ENCODE measurements around the gene ARL9. TPM values are rescaled to one million over a fixed set of nuclear protein-coding genes. Genes with fewer than 3 reads are reported as not detected.

ARL9 gene
- total RNA-seq, 1 experiment from 2014 or later, result 0.36 TPM

GRCh38 chr4:56512166-56512565 lies 6.6 kb downstream of the ARL9 start:
- no peaks in the 10 kb centered on the region for H3K36me3 ChIP-seq (ENCODE audit: control insufficient read depth, insufficient read depth, low read length)
- no peak for DNase-seq
- TF ChIP-seq CTCF (IDR thresholded peaks at IDR 0.05; ENCODE audit: insufficient read depth in 1 of 2, low read depth in 1 of 2, low read length in 1 of 2, severe bottlenecking in 1 of 2, unreplicated experiment in 1 of 2), result no peak
- intact Hi-C loops (cut with micrococcal nuclease; ENCODE audit: unreplicated experiment), result no loop called here
- Mint-ChIP-seq H3K27ac (ENCODE audit: unreplicated experiment) (no peak overlapping the region), H3K9me3 (ENCODE audit: unreplicated experiment) (peaks cover 9% of the 10 kb centered on the region), H3K4me3 (ENCODE audit: unreplicated experiment) (no peak overlapping the region), H3K27me3 (ENCODE audit: insufficient read depth, unreplicated experiment) (peaks cover 3% of the 10 kb centered on the region), H3K4me1 (ENCODE audit: low read depth, unreplicated experiment) (no peaks in the 10 kb centered on the region), H3K36me3 (ENCODE audit: insufficient read depth, unreplicated experiment) (no peaks in the 10 kb centered on the region)
- no peaks in the 10 kb centered on the region for H3K4me1 ChIP-seq
- ChIA-PET POLR2A (no interaction called here), CTCF (no interaction called here)
- no peak overlapping the region for H3K4me3 ChIP-seq (ENCODE audit: low read depth, low read length)
- BruUV-seq (replicated peaks), result no TSS peak
- H3K27me3 ChIP-seq (replicated peaks; ENCODE audit: control insufficient read depth, insufficient read depth, low read length), result no peaks in the 10 kb centered on the region
- H3K9me3 ChIP-seq, result no peaks in the 10 kb centered on the region

GRCh38 chr4:56513517-56513916 lies 7.9 kb downstream of the ARL9 start:
- DNase-seq, result no peak
- H3K36me3 ChIP-seq (ENCODE audit: control insufficient read depth, insufficient read depth, low read length), result no peaks in the 10 kb centered on the region
- Mint-ChIP-seq H3K4me3 (ENCODE audit: unreplicated experiment) (no peak overlapping the region), H3K4me1 (ENCODE audit: low read depth, unreplicated experiment) (no peaks in the 10 kb centered on the region), H3K27ac (ENCODE audit: unreplicated experiment) (no peak overlapping the region), H3K9me3 (ENCODE audit: unreplicated experiment) (peaks cover 9% of the 10 kb centered on the region), H3K36me3 (ENCODE audit: insufficient read depth, unreplicated experiment) (no peaks in the 10 kb centered on the region), H3K27me3 (ENCODE audit: insufficient read depth, unreplicated experiment) (peaks cover 3% of the 10 kb centered on the region)
- no peaks in the 10 kb centered on the region for H3K4me1 ChIP-seq
- ChIA-PET CTCF (no interaction called here), POLR2A (no interaction called here)
- BruUV-seq (replicated peaks), result no TSS peak
- no peaks in the 10 kb centered on the region for H3K27me3 ChIP-seq (replicated peaks; ENCODE audit: control insufficient read depth, insufficient read depth, low read length)
- H3K9me3 ChIP-seq, result no peaks in the 10 kb centered on the region
- no peak overlapping the region for H3K4me3 ChIP-seq (ENCODE audit: low read depth, low read length)
- no peak for TF ChIP-seq CTCF (IDR thresholded peaks at IDR 0.05; ENCODE audit: insufficient read depth in 1 of 2, low read depth in 1 of 2, low read length in 1 of 2, severe bottlenecking in 1 of 2, unreplicated experiment in 1 of 2)
- intact Hi-C loops (cut with micrococcal nuclease; ENCODE audit: unreplicated experiment), result no loop called here

- peak; percentile 82 for DNase-seq
- Histone ChIP-seq H3K4me1 (no peaks in the 10 kb centered on the region), H3K4me3 (ENCODE audit: low read depth, low read length) (peak overlapping the region; percentile 42), H3K27me3 (replicated peaks; ENCODE audit: control insufficient read depth, insufficient read depth, low read length) (no peaks in the 10 kb centered on the region), H3K9me3 (no peaks in the 10 kb centered on the region), H3K36me3 (ENCODE audit: control insufficient read depth, insufficient read depth, low read length) (no peaks in the 10 kb centered on the region)
- Mint-ChIP-seq H3K27ac (ENCODE audit: unreplicated experiment) (no peak overlapping the region), H3K27me3 (ENCODE audit: insufficient read depth, unreplicated experiment) (peaks cover 4% of the 10 kb centered on the region), H3K9me3 (ENCODE audit: unreplicated experiment) (no peaks in the 10 kb centered on the region), H3K36me3 (ENCODE audit: insufficient read depth, unreplicated experiment) (no peaks in the 10 kb centered on the region), H3K4me3 (ENCODE audit: unreplicated experiment) (no peak overlapping the region), H3K4me1 (ENCODE audit: low read depth, unreplicated experiment) (no peaks in the 10 kb centered on the region)
- CTCF ChIA-PET, result interaction anchor here (1.5 kb wide), 1 partner anchor 14 kb away, joined by 6 read pairs; no protein-coding TSS in a partner anchor
- BruUV-seq (replicated peaks), result TSS peak; percentile 34
- TF ChIP-seq CTCF (IDR thresholded peaks at IDR 0.05; ENCODE audit: insufficient read depth in 1 of 2, low read depth in 1 of 2, low read length in 1 of 2, severe bottlenecking in 1 of 2, unreplicated experiment in 1 of 2), result no peak
- POLR2A ChIA-PET, result no interaction called here
- intact Hi-C loops (cut with micrococcal nuclease; ENCODE audit: unreplicated experiment), result no loop called here
Observed at GRCh38 chr4:56530269-56531148, 24.9 kb downstream of the ARL9 start.

Data from Caco-2 (cell line).